ENCODE measurements around the gene MYO3B. TPM values are rescaled to one million over a fixed set of nuclear protein-coding genes. Genes with fewer than 3 reads are reported as not detected.

Gene MYO3B
- total RNA-seq, 4 donors from 2014 or later = 6.0 to 7.4 (median 7.2) TPM

DNA sequence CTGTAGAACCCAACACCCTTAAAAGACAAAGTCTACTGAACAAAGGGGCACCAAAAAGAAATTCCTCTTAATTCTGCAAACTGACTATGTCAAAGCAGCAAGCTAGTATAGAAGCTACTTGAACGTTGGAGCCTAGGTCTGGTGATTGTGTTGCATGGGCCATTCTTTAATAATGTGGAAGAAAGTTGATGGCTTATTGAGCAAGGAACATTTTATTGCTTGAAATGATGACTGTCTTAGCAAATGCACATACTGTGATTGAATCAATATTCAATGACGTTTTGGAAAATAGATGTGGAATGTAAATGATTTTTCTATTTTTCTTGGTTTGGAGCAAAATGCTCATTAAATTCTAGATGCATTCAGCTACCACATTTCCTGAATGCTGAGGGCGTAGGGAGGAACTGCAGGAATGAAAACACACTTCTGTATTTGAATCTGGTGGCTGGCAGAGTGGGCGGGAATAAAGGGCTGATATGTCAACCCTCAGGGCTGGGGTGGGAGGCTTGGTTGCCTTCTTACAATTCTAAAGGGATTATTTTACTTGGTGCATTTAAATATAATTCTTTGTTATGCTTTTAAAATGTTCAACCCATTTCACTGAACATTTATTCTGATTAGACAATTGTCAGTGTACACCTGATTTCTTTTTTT is 26.5 kb downstream of the MYO3B start:
- TF ChIP-seq, protein P1, sequence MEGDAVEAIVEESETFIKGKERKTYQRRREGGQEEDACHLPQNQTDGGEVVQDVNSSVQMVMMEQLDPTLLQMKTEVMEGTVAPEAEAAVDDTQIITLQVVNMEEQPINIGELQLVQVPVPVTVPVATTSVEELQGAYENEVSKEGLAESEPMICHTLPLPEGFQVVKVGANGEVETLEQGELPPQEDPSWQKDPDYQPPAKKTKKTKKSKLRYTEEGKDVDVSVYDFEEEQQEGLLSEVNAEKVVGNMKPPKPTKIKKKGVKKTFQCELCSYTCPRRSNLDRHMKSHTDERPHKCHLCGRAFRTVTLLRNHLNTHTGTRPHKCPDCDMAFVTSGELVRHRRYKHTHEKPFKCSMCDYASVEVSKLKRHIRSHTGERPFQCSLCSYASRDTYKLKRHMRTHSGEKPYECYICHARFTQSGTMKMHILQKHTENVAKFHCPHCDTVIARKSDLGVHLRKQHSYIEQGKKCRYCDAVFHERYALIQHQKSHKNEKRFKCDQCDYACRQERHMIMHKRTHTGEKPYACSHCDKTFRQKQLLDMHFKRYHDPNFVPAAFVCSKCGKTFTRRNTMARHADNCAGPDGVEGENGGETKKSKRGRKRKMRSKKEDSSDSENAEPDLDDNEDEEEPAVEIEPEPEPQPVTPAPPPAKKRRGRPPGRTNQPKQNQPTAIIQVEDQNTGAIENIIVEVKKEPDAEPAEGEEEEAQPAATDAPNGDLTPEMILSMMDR (IDR thresholded peaks at IDR 0.05) = no peak
- no peak for TF ChIP-seq POLR2A (IDR thresholded peaks at IDR 0.05)
- WGBS, 2 donors = 84% methylated on average over 4 of the region's 4 CpGs
- H3K4me1 ChIP-seq = no peaks in the 10 kb centered on the region

DNA sequence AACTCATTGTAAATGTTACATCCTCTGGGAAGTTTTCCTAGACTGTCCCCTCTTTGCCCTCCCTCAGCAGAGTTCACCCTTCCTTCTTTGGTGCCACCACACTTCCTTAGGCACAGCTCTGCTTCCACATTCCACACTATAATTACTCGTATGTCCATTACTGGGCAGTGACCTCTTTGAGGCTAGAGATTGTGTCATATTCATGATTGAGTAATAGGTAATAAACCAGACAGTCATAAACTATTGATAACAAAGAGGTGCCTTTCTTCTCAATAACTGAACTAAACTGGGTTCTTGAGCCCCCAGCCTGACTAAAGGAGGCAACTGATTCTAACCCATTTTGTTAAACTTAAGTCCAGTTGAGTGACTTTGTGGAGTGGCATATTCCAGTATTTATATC is 28.3 kb downstream of the MYO3B start:
- no peaks in the 10 kb centered on the region for H3K9me3 ChIP-seq
- no peak overlapping the region for H3K4me3 ChIP-seq (replicated peaks in 1 of 3)
- DNase-seq = no peak
- intact Hi-C loops (cut with DNase I) = no loop called here
- no peaks in the 10 kb centered on the region for H3K27me3 ChIP-seq
- WGBS, 2 donors = 93 to 94% methylated on average over 1 of the region's 1 CpG
- H3K27ac ChIP-seq = no peak overlapping the region
- H3K4me1 ChIP-seq = no peaks in the 10 kb centered on the region
- H3K36me3 ChIP-seq = no peaks in the 10 kb centered on the region
- TF ChIP-seq POLR2A (IDR thresholded peaks at IDR 0.05) = no peak
- TF ChIP-seq, protein P1 (IDR thresholded peaks at IDR 0.05) = no peak

More for the DNA sequence above, 26.5 kb downstream of the MYO3B start:
- no peaks in the 10 kb centered on the region for H3K27me3 ChIP-seq
- no peaks in the 10 kb centered on the region for H3K9me3 ChIP-seq
- no peak overlapping the region for H3K4me3 ChIP-seq (replicated peaks in 1 of 3)
- H3K36me3 ChIP-seq = no peaks in the 10 kb centered on the region
- H3K27ac ChIP-seq = no peak overlapping the region
- intact Hi-C loops (cut with DNase I) = no loop called here
- DNase-seq = no peak

DNA sequence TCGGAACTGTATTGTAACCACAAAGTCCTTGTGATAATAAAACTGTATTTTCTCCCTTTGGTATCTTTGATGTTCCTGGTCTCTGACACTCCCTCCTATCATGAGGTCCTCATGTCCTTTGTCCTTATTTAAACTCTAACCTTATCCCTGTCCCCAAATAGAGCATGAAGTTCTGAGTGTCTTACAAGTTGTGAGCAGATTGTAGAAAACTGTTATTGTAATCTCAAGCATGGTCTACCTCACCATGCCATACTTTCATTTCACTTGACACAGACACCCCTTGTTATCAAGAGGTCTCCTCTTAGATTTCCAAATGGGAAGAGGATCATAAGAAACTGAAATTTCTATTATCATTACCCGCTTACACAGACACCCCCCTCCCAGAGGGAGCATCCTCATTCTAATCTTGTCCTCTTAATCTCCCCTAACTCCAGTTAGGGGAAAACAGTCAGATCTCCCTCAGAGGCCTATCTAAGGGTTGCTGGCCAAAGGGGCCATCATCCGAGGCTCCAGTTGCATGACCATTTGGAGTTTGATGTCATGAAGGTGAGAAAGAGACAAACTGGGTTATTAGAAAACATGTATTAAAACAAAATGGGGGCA is 29.0 kb downstream of the MYO3B start:
- Histone ChIP-seq H3K4me1 (no peaks in the 10 kb centered on the region), H3K4me3 (replicated peaks in 1 of 3) (no peak overlapping the region), H3K9me3 (no peaks in the 10 kb centered on the region), H3K36me3 (no peaks in the 10 kb centered on the region), H3K27me3 (no peaks in the 10 kb centered on the region), H3K27ac (no peak overlapping the region)
- intact Hi-C loops (cut with DNase I) = no loop called here
- no peak for TF ChIP-seq POLR2A (IDR thresholded peaks at IDR 0.05)
- TF ChIP-seq, protein P1 (IDR thresholded peaks at IDR 0.05) = no peak
- 94 to 95% methylated on average over 3 of the region's 3 CpGs for WGBS, 2 donors
- no peak for DNase-seq

DNA sequence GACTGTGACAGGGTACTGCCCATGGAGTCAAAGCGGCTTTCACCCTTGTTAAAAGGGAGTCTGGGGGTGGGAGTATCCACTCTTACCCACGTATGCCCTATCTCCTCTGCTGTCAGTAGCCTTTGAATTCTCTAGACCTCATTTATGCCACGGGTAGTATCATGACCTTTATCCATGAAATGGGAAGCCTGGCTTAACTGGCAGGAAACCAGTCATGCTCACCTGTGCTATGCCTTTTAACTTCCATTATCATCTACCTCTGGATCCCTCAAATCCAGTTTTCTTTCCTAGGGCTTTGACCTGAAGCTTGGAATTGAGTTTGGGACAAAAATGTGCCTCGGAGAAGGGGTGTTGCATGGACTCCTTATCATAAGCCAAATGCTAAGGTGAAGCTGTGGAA is 30.0 kb downstream of the MYO3B start:
- 78 to 79% methylated on average over 4 of the region's 4 CpGs for WGBS, 2 donors
- H3K4me3 ChIP-seq (replicated peaks in 1 of 3) = no peak overlapping the region
- no peak for DNase-seq
- H3K36me3 ChIP-seq = no peaks in the 10 kb centered on the region
- no peaks in the 10 kb centered on the region for H3K9me3 ChIP-seq
- H3K4me1 ChIP-seq = no peaks in the 10 kb centered on the region
- intact Hi-C loops (cut with DNase I) = no loop called here
- H3K27me3 ChIP-seq = no peaks in the 10 kb centered on the region
- H3K27ac ChIP-seq = no peak overlapping the region
- no peak for TF ChIP-seq POLR2A (IDR thresholded peaks at IDR 0.05)
- TF ChIP-seq, protein P1 (IDR thresholded peaks at IDR 0.05) = no peak

DNA sequence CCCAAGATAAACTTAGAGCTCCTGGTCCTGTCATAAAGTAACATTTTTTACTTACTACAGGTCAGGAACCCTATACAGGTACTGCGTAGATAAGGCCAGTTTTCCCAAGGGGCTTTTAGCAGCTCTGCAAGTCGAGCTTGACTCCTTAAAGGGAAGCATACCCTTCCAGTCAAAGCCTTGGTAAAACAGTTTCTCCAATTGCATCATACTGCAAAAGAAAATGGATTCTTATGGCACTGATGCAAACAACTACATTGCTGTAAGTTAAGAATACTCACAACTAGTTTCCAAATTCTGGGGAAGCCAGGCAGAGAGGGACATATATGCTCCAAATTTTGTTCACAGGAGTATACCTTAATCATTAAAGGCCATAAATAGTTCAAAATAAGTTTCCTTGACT is 31.0 kb downstream of the MYO3B start:
- Histone ChIP-seq H3K9me3 (no peaks in the 10 kb centered on the region), H3K4me1 (no peaks in the 10 kb centered on the region)
- intact Hi-C loops (cut with DNase I) = no loop called here

More for the DNA sequence above, 31.0 kb downstream of the MYO3B start:
- H3K36me3 ChIP-seq = no peaks in the 10 kb centered on the region
- no peak overlapping the region for H3K4me3 ChIP-seq (replicated peaks in 1 of 3)
- TF ChIP-seq, protein P1 (IDR thresholded peaks at IDR 0.05) = no peak
- TF ChIP-seq POLR2A (IDR thresholded peaks at IDR 0.05) = no peak
- H3K27ac ChIP-seq = no peak overlapping the region
- DNase-seq = no peak
- WGBS, 2 donors = 83 to 84% methylated on average over 2 of the region's 2 CpGs
- no peaks in the 10 kb centered on the region for H3K27me3 ChIP-seq
